LNCAP (cell line): ENCODE results near the gene RHOF.
A peak's percentile ranks its signal among the peaks of the same experiment; 100 is the strongest.

Source experiments
- TF ChIP-seq, protein P1 (sequence below): fragments of 450-650 bp; IDR thresholded peaks from 2 replicates; pipeline ENCODE4 v1.5.1; 2017; ENCODE audit warnings: mild to moderate bottlenecking

RHOF gene

DNA sequence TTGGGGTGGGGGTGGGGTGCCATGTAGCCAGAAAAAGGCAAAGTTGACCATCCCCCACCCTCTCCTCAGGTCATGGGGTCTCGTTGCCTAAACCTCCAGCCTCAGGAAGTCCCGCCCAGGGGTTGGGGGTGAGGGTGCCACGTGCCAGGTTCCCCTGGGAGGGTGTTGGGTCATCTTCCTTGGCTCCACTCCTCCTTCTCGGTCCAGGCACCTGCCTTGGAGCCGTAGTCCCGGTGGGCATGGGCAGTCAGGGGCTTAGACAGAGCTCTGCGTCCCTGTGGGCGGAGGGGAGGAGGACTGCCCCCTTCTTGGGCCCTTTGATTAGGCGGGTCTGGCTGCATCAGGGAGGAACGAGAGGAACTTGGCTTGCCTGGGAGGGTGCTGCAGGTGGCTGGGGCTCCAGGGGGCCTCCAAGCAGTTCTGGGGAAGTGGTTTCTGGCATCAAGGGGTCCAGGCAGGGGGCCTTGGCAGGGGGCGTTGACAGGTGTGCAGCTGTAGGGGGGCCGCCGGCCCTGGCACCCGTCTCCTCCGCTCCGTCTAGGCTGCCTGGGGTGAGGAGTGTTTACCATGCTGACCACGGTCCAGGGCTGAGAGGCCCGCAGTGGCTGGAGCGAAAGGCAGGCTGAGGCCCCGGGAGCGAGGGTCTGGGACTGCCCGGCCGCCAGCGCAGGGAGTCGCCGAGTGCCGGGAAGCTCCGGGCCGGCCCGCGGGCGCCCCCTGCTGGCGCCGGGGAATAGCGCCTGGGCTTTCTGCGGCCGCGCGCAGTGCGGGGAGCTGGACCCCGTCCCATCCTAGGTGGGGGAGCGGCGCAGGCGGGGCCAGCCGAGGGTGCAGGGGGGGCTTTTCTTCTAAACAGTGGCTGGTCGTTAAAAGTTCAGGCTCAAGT, 18.2 kb upstream of the RHOF start:
- TF ChIP-seq, protein P1, sequence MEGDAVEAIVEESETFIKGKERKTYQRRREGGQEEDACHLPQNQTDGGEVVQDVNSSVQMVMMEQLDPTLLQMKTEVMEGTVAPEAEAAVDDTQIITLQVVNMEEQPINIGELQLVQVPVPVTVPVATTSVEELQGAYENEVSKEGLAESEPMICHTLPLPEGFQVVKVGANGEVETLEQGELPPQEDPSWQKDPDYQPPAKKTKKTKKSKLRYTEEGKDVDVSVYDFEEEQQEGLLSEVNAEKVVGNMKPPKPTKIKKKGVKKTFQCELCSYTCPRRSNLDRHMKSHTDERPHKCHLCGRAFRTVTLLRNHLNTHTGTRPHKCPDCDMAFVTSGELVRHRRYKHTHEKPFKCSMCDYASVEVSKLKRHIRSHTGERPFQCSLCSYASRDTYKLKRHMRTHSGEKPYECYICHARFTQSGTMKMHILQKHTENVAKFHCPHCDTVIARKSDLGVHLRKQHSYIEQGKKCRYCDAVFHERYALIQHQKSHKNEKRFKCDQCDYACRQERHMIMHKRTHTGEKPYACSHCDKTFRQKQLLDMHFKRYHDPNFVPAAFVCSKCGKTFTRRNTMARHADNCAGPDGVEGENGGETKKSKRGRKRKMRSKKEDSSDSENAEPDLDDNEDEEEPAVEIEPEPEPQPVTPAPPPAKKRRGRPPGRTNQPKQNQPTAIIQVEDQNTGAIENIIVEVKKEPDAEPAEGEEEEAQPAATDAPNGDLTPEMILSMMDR = peak; percentile 97

DNA sequence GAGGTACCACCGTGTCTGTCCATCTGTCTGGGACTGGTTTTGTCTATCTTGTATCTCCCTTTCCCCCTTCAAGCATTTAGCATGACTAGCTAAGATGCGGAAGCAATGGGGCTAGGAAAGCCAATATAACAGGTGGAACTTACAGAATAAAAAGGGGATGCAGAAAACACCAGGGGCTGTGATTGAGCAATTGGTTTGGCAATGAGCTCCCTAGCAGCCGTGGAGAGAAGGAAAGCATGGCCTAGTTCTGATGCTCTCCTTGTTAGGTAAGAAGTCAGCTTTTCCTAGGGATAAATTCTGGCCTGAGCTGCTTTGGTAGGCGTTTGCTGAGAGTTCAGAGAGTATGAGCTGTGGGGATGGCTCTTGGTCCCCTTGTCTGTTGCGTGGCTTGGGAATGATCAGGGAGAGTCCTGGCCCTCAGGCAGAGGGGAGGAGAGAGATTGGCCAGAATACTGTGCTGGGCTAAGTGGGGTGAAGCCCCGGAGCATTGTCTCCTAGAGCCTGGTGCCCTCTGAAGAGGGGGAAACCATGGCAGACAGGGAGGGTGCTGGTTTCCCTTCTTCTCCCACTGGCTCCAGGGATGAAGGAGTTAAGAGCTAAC, 17.4 kb upstream of the RHOF start:
- TF ChIP-seq, protein P1 = no peak

DNA sequence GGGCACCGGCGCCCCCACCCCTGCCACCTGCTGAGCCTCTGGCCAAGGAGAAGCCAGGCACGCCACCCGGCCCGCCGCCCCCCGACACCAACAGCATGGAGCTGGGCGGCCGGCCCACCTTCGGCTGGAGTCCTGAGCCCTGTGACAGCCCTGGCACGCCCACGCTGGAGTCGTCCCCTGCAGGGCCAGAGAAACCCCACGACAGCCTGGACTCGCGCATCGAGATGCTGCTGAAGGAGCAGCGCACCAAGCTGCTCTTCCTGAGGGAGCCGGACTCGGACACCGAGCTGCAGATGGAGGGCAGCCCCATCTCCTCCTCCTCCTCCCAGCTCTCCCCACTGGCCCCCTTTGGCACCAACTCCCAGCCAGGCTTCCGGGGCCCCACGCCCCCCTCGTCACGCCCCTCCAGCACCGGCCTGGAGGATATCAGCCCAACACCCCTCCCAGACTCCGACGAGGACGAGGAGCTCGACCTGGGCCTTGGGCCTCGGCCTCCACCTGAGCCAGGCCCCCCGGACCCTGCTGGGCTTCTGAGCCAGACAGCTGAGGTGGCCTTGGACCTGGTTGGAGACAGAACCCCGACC, 16.8 kb upstream of the RHOF start:
- TF ChIP-seq, protein P1 = no peak

DNA sequence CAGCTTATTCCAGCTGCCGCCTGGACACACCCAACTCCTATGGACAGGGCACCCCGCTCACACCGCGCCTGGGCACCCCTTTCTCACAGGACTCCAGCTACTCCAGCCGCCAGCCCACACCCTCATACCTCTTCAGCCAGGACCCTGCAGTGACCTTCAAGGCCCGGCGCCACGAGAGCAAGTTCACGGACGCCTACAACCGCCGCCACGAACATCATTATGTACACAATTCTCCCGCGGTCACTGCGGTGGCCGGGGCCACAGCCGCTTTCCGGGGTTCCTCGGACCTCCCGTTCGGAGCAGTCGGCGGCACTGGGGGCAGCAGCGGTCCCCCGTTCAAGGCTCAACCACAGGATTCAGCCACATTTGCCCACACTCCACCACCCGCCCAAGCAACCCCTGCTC, 16.2 kb upstream of the RHOF start:
- TF ChIP-seq, protein P1 = no peak

DNA sequence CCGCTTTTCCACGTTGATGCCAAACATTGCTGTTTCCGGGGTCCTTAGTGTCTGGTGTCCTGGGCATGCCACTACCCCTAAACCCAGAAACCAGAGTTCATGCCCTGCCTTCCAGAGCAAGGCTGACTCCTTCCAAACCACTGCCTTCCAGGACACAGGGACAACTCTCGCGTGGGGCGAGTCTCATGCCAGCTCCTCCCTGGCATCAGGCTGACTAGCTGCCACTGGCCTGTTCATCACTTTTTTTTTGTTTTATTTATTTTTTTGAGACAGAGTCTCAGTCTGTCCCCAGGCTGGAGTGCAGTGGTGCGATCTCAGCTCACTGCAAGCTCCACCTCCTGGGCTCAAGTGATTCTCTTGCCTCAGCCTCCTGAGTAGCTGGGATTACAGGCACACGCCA, 15.1 kb upstream of the RHOF start:
- TF ChIP-seq, protein P1 = no peak

DNA sequence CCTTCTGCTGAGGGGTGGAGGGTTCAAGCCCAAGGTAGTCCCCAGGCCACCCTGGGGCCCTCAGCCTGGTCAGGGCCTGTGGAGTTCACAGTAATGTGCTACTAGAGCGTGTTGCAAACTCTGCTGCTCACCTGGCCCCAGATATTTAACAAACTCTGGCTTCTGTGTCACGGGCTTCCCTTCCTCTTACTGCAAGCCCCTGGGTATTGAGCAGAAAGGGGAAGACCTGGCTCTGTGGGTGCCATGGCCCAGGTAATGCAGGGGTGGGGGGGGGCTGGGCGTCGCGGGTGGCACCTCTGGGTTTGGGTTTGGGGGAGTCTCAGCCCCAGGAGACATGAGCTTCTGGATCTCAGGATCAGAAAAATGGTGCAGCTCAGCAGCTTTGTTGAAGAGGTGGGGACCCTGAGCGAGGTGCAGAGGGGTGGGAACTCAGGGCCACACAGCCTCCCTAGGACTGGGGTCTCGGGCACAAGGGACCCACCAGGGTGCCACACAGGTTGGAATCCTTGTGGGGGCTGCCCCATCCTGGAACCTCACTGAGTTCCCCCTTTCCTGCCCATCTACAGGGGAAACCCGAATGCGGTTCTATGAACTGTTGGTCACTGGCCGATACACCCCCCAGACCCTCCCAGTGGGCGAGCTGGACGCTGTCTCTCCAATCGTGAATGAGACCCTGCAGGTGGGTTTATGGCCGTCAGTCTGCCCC, 14.3 kb upstream of the RHOF start:
- TF ChIP-seq, protein P1 = no peak
